GM18498 (cell line): Measurements from ENCODE around the gene MARK4.

Source experiments
- ATAC-seq: cut with Tn5 transposase; IDR thresholded peaks from one replicate; pipeline ENCODE4 v1.9.1; 2021; ENCODE audit warnings: mild to moderate bottlenecking, moderate library complexity; ENCODE audit not compliant: unreplicated experiment

Gene MARK4

DNA sequence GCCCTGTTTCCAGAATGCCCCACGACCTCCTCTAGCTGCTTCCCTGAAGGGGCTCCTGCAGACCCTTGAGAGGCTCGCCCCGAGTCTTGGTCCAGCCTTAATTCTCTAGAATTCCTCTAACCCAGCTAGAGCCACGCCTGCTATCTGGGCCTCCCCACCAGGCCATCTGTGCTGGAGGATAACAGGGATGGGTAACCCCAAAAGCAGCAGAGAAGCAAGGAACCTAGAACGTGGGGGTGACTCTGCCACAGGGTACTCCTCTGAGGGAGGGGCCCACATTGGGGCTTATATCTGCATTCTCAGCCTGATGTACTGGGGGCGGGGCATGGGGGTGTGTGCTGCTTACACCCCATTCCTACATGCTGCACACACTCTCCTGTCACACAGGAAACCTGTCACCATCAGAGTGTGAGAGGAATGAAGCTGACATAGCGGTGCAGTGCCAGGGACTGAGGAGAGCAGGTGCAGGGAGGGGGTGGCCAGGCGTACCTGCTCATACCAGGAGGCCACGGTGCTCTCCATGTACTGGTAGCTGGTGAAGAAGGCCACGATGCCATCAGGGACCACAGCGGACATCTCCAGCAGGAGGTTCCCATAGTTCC is 103.3 kb downstream of the MARK4 start:
- no peak for ATAC-seq
